AG08395 (cell line): Measurements from ENCODE around the gene PRCP.
"Not testable (repeated sequence)": the region's sequence is repeated elsewhere in the genome, so short reads cannot be mapped to it uniquely, and the experiment has no call there.

Experiments used
- DNase-seq: peaks from one replicate; pipeline ENCODE4 v3.0.0; 2012; ENCODE audit warnings: mixed read lengths, low spot score

The PRCP gene

GRCh38 chr11:82900277-82901164 lies at the start of gene PRCP:
Gene PRCP (minus strand): TSS chr11:82900430. CDS start chr11:82900402, 28 bp downstream.
- DNase-seq = peak; percentile 95

GRCh38 chr11:82949352-82949751 lies 49.1 kb upstream of the PRCP start:
- DNase-seq = no peak

- DNase-seq = no peak
These were observed 45.5 kb upstream of the PRCP start for GRCh38 chr11:82945682-82946081.

- not testable (repeated sequence) for DNase-seq
These were observed 44.8 kb upstream of the PRCP start for GRCh38 chr11:82945041-82945440.

GRCh38 chr11:82944198-82944597 lies 44.0 kb upstream of the PRCP start:
- DNase-seq = no peak

GRCh38 chr11:82943430-82943829 lies 43.2 kb upstream of the PRCP start:
- DNase-seq = not testable (repeated sequence)

GRCh38 chr11:82942376-82942775 lies 42.1 kb upstream of the PRCP start:
- DNase-seq = no peak

GRCh38 chr11:82939456-82939855 lies 39.2 kb upstream of the PRCP start:
- DNase-seq = no peak

GRCh38 chr11:82937554-82937953 lies 37.3 kb upstream of the PRCP start:
- DNase-seq = no peak

GRCh38 chr11:82936261-82936660 lies 36.0 kb upstream of the PRCP start:
- no peak for DNase-seq

GRCh38 chr11:82932564-82932963 lies 32.3 kb upstream of the PRCP start:
- no peak for DNase-seq

GRCh38 chr11:82930734-82931133 lies 30.5 kb upstream of the PRCP start:
- DNase-seq = no peak

GRCh38 chr11:82930229-82930628 lies 30.0 kb upstream of the PRCP start:
- DNase-seq = no peak

GRCh38 chr11:82929121-82929520 lies 28.9 kb upstream of the PRCP start:
- no peak for DNase-seq

GRCh38 chr11:82927264-82927880 lies 27.1 kb upstream of the PRCP start:
- peak; percentile 65 for DNase-seq

- no peak for DNase-seq
These were observed 24.4 kb upstream of the PRCP start for GRCh38 chr11:82924522-82925224.

- DNase-seq = not testable (repeated sequence)
These were observed 22.4 kb upstream of the PRCP start for GRCh38 chr11:82922396-82923173.

GRCh38 chr11:82920227-82920626 lies 20.0 kb upstream of the PRCP start:
- DNase-seq = not testable (repeated sequence)

- not testable (repeated sequence) for DNase-seq
These were observed 19.6 kb upstream of the PRCP start for GRCh38 chr11:82919786-82920185.

GRCh38 chr11:82909015-82909640 lies 8.9 kb upstream of the PRCP start:
- no peak for DNase-seq

- no peak for DNase-seq
These were observed 8.1 kb upstream of the PRCP start for GRCh38 chr11:82908311-82908710.
